C4-2B (cell line): ENCODE measurements around the gene HSD17B8.

ENCODE experiments used
- ZFX ChIP-seq: fragments of 450-650 bp; IDR thresholded peaks from 2 replicates; pipeline ENCODE4 v1.6.1; 2017
- TF ChIP-seq, protein P1 (sequence below): fragments of 450-650 bp; conservative IDR thresholded peaks from 2 replicates; pipeline ENCODE4 v1.5.1; 2017; ENCODE audit warnings: mild to moderate bottlenecking

GRCh38 chr6:33237741-33238140, 33.3 kb downstream of the HSD17B8 start:
- no peak for TF ChIP-seq ZFX
- TF ChIP-seq, protein P1, sequence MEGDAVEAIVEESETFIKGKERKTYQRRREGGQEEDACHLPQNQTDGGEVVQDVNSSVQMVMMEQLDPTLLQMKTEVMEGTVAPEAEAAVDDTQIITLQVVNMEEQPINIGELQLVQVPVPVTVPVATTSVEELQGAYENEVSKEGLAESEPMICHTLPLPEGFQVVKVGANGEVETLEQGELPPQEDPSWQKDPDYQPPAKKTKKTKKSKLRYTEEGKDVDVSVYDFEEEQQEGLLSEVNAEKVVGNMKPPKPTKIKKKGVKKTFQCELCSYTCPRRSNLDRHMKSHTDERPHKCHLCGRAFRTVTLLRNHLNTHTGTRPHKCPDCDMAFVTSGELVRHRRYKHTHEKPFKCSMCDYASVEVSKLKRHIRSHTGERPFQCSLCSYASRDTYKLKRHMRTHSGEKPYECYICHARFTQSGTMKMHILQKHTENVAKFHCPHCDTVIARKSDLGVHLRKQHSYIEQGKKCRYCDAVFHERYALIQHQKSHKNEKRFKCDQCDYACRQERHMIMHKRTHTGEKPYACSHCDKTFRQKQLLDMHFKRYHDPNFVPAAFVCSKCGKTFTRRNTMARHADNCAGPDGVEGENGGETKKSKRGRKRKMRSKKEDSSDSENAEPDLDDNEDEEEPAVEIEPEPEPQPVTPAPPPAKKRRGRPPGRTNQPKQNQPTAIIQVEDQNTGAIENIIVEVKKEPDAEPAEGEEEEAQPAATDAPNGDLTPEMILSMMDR, result no peak
